ENCODE measurements around the gene DUSP28. TPM values are rescaled to one million over a fixed set of nuclear protein-coding genes. Genes with fewer than 3 reads are reported as not detected.

DUSP28 gene
- total RNA-seq, 2 donors from 2014 or later = 5.8 to 14.3 TPM

DNA sequence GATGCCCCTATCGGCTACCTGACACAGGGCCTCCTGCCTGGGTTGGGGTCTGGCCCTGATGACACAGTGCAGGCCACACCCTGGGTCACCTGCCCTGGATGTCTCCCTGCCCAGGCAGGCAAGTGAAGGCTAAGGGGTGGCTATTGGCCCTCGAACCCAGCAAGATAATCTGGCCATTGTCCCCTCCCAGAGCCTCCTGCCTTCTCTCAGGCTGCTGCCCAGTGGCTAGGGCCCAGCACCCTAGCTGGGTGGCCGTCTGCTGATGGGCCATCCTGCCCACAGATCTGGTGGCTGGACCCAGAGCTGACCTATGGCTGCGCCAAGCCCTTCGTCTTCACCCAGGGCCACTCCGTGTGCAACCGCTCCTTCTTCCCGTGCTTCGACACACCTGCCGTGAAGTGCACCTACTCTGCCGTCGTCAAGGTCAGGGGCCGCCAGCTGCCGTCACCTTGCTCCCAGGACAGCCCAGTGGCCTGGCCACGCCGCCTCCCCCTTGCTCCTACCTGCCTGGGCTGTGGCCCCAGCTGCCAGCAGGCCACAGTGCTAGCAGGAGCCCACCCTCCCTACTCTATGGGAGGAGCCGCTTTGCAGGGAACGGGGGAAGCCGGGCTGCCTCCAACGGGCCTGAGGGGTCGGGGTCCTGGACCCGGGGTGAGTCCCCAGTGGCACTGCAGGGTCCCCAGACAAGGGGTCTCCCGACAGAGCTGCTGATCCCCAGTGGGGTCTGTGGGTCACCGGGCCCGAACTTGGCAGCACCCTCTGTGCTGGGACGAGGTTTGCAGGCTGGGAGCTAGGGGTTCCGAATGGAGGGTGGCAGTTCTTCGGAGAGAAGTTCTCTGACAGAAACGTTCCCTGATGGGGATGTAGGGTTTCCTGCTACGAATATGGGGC, 12.2 kb downstream of the DUSP28 start:
- Histone ChIP-seq H3K36me3 (peaks cover 22% of the 10 kb centered on the region), H3K4me3 (no peak overlapping the region), H3K27me3 (replicated peaks; ENCODE audit: insufficient read depth) (no peaks in the 10 kb centered on the region), H3K4me1 (ENCODE audit: control insufficient read depth in 1 of 2, low read depth in 2 of 2) (peaks cover 13 to 29% of the 10 kb centered on the region in 2 donors), H3K9me3 (no peaks in the 10 kb centered on the region), H3K27ac (no peak overlapping the region)
- DNase-seq (ENCODE audit: low spot score) (no peak), ATAC-seq (ENCODE audit: insufficient number of reproducible peaks, low FRiP score, low read depth) (no peak)
- TF ChIP-seq, protein P1, sequence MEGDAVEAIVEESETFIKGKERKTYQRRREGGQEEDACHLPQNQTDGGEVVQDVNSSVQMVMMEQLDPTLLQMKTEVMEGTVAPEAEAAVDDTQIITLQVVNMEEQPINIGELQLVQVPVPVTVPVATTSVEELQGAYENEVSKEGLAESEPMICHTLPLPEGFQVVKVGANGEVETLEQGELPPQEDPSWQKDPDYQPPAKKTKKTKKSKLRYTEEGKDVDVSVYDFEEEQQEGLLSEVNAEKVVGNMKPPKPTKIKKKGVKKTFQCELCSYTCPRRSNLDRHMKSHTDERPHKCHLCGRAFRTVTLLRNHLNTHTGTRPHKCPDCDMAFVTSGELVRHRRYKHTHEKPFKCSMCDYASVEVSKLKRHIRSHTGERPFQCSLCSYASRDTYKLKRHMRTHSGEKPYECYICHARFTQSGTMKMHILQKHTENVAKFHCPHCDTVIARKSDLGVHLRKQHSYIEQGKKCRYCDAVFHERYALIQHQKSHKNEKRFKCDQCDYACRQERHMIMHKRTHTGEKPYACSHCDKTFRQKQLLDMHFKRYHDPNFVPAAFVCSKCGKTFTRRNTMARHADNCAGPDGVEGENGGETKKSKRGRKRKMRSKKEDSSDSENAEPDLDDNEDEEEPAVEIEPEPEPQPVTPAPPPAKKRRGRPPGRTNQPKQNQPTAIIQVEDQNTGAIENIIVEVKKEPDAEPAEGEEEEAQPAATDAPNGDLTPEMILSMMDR (IDR thresholded peaks at IDR 0.05) = no peak

DNA sequence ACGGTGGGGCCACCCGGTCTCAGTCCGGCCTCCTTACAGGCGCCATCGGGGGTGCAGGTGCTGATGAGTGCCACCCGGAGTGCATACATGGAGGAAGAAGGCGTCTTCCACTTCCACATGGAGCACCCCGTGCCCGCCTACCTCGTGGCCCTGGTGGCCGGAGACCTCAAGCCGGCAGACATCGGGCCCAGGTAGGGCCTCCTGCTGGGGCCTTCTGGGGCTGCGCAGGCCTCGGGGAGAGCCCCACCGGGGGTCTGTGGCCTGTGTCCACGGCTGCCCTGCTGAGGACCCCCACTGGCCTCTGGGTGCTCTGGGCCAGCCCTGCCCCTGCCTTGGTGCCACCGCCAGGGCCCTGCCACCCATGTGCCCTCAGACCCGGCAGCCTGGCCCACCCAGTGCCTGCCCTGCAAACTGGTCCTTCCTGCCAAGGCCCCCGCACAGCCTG, 12.9 kb downstream of the DUSP28 start:
- Histone ChIP-seq H3K27ac (no peak overlapping the region), H3K4me3 (no peak overlapping the region), H3K27me3 (replicated peaks; ENCODE audit: insufficient read depth) (no peaks in the 10 kb centered on the region), H3K9me3 (no peaks in the 10 kb centered on the region), H3K4me1 (ENCODE audit: control insufficient read depth in 1 of 2, low read depth in 2 of 2) (peaks cover 13 to 26% of the 10 kb centered on the region in 2 donors), H3K36me3 (peaks cover 28% of the 10 kb centered on the region)
- ATAC-seq (ENCODE audit: insufficient number of reproducible peaks, low FRiP score, low read depth) = no peak
- TF ChIP-seq, protein P1 (IDR thresholded peaks at IDR 0.05) = no peak
- no peak for DNase-seq (ENCODE audit: low spot score)

DNA sequence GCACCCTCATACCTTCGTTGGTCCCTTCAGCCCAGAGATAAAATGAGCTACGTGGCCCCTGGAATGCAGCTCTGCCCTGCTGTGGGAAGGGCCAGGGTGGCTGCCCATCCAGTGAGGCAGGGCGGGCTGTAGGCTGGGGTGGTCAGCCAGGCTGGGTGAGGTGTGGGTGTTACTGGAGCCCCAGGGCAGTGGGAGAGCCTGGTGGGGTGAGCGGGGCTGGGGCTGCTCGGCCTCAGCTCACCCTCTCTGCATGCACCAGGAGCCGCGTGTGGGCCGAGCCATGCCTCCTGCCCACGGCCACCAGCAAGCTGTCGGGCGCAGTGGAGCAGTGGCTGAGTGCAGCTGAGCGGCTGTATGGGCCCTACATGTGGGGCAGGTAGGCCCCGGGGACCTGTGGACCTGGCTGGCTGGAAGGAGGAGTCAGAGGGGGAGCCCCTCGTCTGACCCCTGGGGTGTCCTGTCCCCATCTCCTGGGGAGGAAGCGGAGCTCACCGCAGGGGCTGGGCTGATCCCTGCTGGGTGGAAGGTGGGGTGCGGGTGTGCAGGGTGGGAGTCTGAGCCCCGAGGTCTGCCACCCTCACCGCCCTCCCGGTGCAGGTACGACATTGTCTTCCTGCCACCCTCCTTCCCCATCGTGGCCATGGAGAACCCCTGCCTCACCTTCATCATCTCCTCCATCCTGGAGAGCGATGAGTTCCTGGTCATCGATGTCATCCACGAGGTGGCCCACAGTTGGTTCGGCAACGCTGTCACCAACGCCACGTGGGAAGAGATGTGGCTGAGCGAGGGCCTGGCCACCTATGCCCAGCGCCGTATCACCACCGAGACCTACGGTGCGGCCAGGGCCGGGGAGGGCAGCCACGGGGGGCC, 13.6 kb downstream of the DUSP28 start:
- Histone ChIP-seq H3K4me1 (ENCODE audit: control insufficient read depth in 1 of 2, low read depth in 2 of 2) (peaks cover 13 to 26% of the 10 kb centered on the region in 2 donors), H3K27ac (no peak overlapping the region), H3K36me3 (peaks cover 30% of the 10 kb centered on the region), H3K4me3 (no peak overlapping the region), H3K27me3 (replicated peaks; ENCODE audit: insufficient read depth) (no peaks in the 10 kb centered on the region), H3K9me3 (no peaks in the 10 kb centered on the region)
- ATAC-seq (ENCODE audit: insufficient number of reproducible peaks, low FRiP score, low read depth) (no peak), DNase-seq (ENCODE audit: low spot score) (no peak)
- TF ChIP-seq, protein P1 (IDR thresholded peaks at IDR 0.05) = no peak

DNA sequence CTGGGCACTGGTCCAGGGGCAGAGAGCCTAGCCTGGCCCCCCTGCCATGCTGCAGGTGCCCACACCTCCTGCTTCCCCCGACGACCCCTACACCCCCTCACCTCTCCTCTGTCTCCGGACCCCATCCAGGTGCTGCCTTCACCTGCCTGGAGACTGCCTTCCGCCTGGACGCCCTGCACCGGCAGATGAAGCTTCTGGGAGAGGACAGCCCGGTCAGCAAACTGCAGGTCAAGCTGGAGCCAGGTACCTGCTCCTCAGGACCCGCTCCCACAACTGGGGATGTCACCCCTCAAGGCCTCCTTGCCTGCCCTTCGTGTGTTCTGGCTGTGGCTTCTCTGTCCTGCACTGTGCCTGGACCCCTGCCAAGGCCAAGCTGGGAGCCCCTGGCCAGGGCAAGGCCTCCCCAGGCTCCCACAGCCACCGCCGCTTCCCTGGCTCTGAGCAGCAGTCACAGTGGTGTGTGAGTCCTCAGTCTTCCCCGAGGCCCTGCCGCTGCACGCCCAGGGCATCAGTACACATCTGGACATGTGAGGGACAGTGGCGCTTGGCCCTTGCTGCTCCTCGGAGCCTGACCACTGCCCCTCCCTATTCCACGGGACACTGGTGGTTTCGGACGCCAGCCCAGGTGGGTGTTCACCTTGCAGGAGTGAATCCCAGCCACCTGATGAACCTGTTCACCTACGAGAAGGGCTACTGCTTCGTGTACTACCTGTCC, 14.4 kb downstream of the DUSP28 start:
- TF ChIP-seq, protein P1 (IDR thresholded peaks at IDR 0.05) = no peak
- no peak for DNase-seq (ENCODE audit: low spot score)
- peaks cover 30% of the 10 kb centered on the region for H3K36me3 ChIP-seq
- H3K4me1 ChIP-seq (ENCODE audit: control insufficient read depth in 1 of 2, low read depth in 2 of 2) = peaks cover 12 to 21% of the 10 kb centered on the region in 2 donors
- H3K27ac ChIP-seq = no peak overlapping the region
- no peak for ATAC-seq (ENCODE audit: insufficient number of reproducible peaks, low FRiP score, low read depth)
- no peak overlapping the region for H3K4me3 ChIP-seq
- H3K27me3 ChIP-seq (replicated peaks; ENCODE audit: insufficient read depth) = no peaks in the 10 kb centered on the region
- H3K9me3 ChIP-seq = no peaks in the 10 kb centered on the region

Data from thoracic aorta (tissue), 2 donors.